ENCODE data around the gene AGFG2.
A peak's percentile ranks its signal among the peaks of the same experiment; 100 is the strongest.
"Not testable (repeated sequence)": the region's sequence is repeated elsewhere in the genome, so short reads cannot be mapped to it uniquely, and the experiment has no call there.

The AGFG2 gene

DNA sequence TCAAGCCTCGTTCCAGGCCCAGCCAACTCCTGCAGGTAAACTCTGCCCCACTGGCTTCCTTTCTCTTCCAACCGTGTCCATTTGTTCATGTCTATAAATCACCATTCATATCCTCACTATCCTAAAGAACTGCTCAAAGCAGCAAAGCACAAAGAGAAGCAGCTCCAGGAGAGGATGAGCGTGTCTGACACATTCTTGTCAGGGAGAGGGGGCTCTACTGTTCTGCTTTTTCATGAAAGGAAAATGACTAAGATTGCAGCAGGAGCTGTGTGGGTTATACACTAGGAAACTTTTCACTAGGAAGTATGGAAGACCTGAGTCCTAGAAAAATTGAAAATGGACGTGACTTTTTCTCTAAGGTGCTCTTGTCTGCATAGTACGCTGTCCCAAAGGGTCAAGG is 16.7 kb downstream of the AGFG2 start:
- DNase-seq, result no peak

- no peak for DNase-seq
These were observed 17.5 kb downstream of the AGFG2 start for GRCh38 chr7:100556541-100556940.

DNA sequence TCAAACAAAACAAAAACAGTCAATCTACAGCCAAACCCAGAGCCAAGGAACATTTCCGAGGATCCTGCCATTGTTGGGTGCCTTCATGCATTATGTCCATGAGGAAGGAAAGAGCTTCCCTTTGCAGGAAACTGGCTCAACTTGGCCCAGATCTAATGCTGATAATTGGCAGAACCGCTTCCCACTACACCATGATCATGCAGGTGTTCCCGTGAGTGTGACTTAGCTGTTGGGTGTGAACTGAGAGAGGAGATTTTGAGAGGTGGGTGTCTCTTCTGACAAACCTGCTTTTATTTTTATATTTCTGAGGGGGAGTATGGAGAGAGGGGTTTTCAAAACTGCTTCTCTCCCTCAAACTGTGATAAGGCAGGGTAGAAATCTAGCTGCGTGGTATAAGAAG is 20.1 kb downstream of the AGFG2 start:
- DNase-seq, result no peak

GRCh38 chr7:100561491-100562194 is 22.6 kb downstream of the AGFG2 start:
- no peak for DNase-seq

DNA sequence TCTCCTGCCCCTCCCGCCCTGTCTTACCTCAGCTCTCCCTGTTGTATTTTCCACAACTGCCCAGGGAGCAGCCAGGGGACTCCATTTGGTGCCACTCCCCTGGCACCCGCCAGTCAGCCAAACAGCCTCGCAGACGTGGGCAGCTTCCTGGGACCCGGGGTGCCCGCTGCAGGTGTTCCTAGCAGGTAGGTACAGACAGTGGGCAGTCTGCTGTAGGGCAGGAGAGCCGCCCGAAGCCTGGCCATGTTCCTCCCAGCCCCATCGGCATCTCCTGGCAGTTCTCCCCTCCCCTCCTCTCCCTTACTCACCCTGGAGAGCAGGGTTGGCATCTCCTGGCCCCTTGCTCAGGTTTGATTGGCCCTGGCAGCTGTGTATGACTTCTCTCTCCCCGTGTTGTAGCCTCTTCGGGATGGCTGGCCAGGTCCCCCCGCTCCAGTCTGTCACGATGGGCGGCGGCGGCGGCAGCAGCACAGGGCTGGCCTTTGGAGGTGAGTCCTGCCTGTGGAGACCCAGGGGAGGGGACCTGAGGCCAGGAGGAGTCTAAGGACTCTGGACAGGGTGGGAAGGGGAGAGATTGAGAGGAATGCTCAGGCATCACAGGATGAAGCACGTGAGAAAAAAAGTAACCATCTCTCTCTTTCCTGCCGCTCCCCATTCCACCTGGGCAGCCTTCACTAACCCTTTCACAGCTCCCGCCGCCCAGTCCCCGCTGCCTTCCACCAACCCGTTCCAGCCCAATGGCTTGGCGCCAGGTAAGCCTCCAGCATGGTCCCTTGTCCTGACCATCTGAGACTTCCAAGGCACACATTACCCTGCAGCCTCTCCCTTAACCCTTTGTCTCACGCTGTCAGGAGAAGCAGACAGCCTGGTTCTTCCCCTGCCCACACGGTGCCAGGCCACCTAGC is 23.4 kb downstream of the AGFG2 start:
- no peak for DNase-seq

DNA sequence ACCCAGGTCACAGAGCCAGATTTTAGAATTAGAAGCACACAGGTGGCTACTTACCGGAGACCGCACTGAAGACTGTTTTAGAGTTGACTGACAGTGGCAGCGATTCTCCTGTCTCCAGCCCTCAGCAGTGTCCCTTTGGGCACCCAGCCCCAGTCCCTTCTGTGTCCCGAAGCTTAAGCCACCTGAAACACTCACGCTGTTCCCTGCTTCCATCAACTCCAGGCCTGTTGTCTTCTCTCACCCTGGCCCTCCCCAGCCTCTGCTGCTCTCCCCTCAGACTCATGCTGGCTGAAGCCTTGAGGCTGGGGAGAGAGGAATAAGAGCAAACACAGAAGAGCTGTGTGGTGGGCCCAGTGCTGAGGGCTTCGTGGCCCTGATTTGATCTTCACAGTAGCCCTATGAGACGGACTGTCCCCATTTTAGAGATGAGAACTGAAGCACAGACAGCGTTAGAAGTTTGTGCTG is 24.1 kb downstream of the AGFG2 start:
- DNase-seq, result no peak

GRCh38 chr7:100563809-100564400 is 24.9 kb downstream of the AGFG2 start:
- peak in 1 of 2 experiments; percentile 43 for DNase-seq

DNA sequence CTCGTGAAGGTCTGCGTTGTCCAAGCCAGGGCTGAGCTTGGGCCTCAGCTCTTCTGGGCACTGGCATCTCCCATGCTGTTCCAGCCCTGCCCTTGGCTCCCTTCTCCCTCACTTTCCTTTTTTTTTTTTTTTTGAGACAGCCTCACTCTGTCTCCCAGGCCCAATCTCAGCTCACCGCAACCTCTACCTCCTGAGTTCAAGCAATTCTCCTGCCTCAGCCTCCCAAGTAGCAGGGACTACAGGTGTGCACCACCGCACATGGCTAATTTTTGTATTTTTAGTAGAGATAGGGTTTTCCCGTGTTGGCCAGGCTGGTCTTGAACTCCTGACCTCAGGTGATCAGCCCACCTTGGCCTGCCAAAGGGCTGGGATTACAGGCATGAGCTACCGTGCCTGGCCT is 25.4 kb downstream of the AGFG2 start:
- not testable (repeated sequence) for DNase-seq

DNA sequence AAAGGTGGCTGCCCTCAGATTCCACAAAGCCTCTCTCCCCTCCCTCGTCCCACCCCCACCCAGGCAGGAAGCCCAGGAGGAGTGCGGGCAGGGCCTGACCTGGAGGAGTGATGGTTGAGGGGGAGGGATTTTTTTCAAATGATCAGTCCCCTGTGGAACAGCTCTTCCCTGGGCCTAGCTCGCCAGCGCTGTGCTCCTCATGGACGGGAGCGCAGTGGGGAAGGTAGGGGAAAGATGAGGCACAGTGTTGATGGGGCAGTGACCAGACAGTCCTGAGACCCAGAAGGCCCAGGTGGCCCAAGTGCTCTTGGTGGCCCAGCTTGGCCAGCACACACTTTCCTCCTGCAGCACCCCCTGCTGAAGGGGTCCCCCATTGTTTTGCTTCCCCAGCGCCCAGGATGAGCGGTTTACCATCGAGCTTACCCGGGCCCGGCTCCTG is 26.1 kb downstream of the AGFG2 start:
- no peak for DNase-seq

GRCh38 chr7:100566018-100566531 is 27.1 kb downstream of the AGFG2 start:
- DNase-seq, result no peak

DNA sequence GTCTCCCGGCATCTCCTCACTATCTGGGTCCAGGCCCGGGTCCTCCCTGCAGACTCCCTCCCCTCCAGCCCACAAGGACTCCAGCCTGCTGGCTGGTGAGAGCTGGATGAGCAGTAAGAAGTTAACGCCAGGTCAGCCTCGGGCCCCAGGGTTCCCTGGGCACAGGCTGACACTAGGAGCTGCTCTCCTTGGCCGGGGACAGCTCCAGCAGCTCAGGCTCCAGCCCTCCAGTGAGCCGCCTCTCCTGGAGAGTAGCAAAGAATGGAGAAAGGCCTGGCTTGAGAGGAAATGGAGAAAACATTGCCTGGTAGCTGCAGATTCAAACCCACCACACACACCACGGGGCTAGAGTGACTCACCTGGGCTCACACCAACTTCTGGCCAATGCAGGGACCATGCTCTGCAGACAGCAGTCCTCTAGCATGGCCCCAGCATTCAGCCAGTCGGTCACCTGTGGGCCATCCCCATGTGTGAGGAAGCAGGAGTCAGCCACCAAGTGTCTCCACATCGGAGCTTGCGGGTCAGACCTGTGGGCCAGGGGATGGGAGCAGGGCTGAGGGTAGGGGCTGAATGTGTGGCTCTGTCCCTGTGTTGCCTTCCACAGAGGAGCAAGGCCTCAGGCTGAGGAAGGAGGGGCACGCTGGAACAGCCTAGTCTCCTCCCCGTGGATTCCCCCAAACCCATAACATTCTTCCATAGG is 28.2 kb downstream of the AGFG2 start:
- DNase-seq, result no peak

GRCh38 chr7:100567751-100568175 is 28.8 kb downstream of the AGFG2 start:
- peak in 1 of 2 experiments; percentile 25 for DNase-seq

DNA sequence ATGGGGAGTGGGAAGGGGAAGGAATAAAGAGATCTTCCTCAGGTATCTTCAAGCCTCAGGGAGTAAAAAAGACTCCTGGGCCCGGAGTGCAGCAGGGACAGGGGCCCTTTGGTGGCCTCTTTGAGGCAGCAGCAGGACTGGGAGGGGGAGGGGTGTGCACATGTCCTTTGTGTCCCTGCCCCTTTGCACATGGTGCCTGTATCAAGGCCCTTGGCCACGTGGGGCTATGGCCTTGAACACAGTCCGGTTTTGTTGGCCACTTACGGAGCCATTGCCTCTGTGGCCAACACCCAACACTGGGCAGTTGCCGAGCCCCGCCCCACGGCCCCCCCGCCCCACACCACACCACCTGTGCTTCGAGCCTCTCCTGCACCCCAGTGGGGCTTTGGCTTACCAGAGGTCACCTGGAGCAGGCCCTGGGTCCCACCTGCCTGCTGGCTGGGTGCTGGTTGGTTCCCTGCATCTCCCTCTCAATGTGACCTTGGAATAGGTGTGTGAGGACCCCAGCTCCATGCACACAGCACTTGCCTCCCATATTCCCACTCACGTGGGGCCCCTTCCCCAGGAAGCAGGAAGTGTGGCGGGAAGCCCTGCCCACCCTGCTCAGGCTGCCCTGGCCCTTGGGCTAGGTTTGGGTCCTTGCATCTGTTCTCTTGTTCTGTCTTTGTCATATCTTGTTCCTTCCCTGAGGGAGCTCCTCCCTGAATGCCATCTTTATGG is 29.3 kb downstream of the AGFG2 start:
- DNase-seq, result no peak

- no peak for DNase-seq
These were observed 30.2 kb downstream of the AGFG2 start for GRCh38 chr7:100568896-100569844.

- no peak for DNase-seq
These were observed 32.2 kb downstream of the AGFG2 start for GRCh38 chr7:100570954-100571828.

DNA sequence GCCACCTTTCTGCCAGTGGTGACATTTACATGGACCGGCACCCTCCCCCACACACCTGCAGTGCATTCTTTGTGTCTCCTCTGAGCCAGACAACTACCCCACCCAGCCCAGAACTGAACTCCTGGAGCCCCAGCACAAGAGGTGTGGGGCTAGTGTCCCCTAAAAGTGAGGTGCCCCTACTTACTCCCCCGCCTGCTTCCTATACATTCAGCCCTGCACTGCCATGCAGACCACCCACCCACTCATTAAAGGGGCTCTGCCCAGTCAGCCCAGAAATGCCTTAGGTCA is 32.8 kb downstream of the AGFG2 start:
- DNase-seq, result no peak

- no peak for DNase-seq
These were observed 33.4 kb downstream of the AGFG2 start for GRCh38 chr7:100572281-100572948.

DNA sequence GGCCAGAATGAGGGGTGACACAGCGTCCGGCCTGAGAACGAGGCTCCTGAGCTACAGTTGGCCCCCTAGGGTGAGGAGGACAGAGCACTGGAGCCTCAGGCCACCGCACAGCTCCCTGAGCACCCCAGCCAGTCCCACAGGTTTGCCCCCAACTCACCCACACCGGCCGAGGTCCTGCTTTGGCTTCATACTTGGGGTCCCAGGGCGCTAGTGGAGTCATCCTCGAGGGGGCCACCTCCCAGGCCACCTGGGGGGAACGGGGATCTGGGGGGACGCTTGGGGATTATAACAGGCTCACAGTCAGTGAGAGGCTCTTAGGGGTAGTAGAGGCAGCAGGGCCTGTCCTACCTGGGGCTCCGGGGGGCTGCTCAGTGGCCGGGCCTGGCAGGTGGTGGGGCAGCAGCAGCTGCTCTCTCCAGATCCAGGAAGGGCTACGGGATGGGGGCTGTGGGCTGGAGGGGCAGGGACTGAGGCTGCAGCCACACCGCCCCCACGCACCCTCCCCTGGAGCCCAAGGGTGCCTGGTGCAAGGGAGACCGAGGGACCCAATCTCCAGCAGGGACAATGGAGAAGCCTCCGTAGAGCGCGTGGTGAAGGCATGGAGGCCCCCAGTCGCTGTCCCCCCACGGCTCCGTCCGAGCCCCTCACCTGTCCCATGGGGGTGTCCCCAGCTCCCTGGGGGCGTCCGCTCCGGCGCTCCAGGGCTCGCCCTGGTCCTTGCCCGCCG is 34.1 kb downstream of the AGFG2 start:
- no peak for DNase-seq
